HG02943 (cell line): ENCODE data around the gene TEDC1.

Experiments used
- ATAC-seq: cut with Tn5 transposase; IDR thresholded peaks from one replicate; pipeline ENCODE4 v1.9.1; 2021; ENCODE audit warnings: mild to moderate bottlenecking, low read depth, moderate library complexity; ENCODE audit not compliant: unreplicated experiment

TEDC1 gene

DNA sequence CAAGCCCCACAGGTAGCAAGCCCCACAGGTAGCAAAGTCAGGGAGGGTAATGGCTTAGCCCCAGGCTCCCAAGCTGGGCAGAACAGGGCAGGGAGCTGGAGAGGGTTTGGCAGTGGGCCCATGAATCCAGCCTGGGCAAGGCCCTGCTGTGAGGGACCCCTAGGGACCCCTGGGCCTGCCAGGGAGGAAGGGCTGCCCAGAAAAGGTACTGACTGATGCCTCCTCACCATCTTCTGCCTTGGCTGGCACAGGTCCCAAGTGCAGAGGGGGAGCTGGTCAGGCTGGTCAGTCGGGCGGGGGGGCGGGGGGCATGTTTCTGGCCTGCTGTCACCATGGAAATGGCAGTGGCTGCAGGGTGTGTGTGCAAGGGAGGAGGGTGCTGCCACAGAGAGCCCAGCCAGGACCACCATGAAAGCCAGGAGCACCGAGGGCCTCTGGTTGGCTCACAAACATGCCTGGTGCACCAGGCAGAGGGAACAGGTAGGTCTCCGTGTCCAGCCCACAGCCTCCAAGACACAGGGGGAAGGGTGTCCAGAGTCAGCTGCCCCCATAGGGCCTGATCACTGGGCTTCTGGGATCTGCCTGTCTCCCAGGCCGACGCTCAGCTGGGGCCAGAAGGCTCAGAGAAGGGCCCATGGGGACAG lies 17.9 kb upstream of the TEDC1 start:
- ATAC-seq = no peak

DNA sequence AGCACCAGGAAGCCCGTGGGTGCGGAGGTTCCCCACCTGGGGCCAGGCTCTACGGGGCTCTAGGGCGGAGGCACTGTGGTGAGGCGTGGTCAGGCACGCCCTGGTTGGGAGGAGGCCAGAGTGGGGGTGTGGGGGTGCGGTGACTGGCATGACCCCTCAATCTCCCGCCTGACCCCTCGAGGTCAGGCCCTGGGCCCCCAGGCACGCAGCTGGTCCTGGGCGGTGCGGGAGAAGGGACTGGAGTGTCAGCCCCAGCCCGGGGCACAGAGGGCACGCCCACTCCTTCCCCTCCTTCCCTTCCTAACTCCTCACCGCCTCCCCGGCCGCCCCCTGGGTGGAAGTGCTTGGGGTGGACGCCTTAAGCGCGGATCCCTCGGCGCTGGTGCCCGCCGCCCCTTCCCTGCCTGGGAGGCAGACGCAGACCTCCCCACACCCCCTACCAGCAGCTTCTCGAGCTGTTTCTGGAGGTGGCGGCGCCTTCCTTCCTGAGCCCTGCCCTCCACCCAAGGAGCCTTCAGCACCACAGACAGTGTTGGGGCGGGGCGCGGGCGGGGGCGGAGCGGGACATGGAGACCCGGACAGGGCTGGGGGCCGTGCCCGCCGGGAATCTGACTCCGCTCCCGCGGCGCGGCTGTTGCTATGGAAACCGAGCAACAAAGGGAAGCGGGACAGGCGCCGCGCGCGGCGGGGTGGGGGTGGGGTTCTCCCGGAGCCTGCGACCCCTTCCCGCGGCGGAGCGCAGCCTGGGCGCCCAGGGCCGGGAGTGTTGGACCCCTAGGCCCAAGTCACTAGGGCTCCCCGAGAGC lies 17.2 kb upstream of the TEDC1 start:
- ATAC-seq = no peak

DNA sequence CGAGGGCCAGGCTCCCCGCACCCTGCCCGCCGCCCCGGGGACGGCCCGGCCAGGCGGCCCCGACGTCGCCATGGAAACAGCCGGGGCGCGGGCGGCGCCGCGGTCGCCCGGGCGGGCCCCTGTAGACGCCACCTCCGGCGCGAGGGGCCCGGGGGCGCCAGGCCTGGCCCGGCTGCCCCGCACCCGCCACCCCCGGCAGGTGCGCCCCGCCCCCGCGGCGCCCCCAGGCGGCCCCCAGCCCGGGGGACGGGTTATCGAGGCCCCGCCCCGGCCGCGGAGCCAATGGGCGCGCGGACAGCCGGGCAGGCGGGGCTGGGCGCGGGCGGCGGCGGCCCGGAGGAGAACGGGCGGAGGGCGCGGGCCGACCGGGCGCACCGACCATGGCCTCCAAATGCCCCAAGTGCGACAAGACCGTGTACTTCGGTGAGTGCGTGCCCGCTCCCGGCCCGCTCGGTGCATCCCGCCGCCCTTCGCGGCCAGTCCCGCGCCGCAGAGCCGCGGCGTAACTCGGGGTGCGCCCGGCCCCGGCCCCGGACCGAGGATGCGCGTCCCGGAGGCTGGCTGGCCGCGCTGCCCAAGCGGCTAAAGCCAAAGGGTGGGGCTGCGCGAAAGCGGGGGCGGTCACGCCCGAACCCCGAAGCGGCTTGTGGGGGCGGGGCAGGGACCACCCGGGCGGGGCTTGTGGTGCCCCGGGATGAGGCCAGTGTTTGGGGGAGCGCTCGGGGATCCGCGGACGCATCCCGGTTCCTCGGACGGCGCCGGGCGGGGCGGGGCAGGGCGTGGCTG lies 16.4 kb upstream of the TEDC1 start, which contains the start of gene CRIP2:
Gene CRIP2 (plus strand): TSS at position 339 of the 786 bp plus-strand sequence. CDS start 42 bp downstream, at position 381.
- no peak for ATAC-seq

DNA sequence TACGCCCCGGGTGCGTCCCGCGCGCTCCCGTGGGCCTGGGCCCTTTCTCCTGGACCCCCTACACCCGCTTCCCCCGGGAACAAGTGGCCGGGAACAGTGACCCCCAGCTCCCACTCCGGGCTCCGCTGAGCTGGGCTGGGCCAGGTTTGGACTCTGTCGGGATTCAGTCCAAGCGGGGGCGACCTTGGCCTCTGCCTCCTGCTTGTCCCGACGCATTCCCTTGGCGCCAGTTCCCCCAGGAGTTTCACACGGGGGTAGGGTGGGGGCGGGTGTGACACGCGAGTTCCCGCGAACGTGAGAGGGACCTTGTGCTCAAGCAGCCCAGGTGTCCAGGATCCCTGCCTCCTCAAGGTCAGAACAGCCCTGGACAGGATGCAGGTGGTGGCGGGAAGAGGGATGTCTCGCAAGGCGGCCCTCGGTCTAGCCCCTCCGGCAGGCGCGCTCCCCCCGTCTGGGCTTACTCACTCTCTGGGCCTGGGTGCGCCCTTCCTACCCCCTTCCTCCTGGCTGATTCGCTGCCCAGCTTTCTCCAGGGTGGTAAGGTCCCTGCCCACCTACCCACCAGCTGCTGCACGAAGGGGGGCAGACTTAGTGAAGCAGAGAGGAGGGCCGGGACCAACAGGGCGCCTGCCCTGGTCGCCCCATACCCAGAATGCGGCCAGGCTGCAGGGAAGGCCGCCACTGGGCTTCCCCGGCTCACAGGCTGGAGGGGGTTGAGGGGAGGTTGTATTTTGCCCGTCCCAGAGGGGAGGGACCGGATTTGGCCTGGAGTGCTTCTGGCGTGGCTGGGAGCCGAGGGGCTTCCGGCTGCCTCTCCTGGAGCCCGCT lies 15.6 kb upstream of the TEDC1 start:
- no peak for ATAC-seq

DNA sequence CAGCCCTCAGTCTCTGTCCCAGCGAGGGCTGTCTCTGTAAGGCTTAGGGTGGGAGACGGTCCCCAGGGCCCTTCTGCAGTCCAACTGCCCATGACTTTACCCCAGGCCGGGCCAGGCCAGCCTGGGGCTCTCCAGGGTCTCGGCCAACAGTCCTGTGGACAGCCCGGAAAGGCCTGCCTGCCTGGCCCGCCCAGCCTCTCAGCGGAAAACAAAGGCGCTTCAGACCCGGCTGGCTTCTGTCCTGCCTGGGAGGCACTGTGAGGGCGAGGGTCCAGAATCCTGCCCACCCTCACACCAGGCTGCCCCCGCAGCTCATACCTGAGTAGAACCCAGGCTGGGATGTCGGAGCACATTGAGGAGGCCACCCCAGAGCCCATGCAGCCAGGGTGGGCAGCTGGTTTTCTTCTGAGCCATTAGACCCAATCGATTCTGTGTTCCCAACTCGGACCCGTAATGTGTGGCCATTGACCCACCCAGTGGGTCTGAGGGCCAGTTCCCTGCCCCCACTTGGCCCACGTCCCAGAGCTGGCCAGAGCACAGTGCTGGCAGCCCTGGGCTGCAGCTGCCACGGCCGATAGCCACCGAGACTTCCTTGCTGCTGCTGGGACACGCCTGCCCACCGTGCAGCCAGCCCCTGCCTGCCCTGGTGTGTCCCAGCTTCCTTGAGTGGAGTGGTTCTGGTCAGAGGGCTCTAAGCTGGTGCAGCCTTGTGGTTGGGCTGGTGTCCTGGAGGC lies 14.8 kb upstream of the TEDC1 start:
- ATAC-seq = no peak

DNA sequence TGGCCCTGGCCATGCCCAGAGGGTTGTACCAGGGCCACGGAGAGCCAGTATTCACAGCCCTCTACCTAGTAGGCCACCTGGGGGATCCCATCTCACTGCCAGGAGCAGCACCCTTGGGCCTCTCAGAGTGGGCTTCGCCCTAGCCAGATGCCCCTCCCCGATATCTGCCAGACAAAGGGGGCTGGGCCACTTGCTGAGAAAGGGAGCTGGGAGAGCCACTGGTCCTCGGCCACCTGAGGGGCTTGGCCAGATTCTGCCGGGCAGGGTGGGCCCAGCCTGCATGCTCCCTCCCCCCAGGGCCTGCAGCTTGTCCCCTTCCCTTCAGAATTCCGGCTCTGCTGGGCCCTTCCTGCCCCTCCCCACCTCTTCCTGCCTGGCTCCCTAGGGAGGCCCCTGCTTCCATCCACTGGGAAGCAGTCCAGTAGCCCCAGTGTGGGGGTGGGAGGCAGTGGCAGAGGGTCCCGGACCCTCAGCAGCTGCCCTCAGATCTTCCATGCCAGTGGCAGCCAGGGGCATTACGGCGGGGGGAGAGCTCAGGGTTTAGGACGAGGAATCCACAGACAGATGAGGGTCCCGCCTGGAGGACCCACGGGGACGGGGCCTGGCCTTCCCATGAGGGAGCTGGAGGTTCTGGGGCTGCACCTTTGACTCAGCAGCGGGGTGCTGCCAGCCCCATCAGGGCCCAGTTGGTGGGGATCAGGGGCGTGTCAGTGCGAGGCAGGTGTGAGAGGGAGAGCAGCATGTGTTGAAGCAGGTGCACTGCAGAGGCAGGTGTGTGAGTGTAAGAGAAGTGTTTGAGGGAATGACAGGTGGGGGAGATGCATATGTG lies 14.0 kb upstream of the TEDC1 start:
- ATAC-seq = no peak

DNA sequence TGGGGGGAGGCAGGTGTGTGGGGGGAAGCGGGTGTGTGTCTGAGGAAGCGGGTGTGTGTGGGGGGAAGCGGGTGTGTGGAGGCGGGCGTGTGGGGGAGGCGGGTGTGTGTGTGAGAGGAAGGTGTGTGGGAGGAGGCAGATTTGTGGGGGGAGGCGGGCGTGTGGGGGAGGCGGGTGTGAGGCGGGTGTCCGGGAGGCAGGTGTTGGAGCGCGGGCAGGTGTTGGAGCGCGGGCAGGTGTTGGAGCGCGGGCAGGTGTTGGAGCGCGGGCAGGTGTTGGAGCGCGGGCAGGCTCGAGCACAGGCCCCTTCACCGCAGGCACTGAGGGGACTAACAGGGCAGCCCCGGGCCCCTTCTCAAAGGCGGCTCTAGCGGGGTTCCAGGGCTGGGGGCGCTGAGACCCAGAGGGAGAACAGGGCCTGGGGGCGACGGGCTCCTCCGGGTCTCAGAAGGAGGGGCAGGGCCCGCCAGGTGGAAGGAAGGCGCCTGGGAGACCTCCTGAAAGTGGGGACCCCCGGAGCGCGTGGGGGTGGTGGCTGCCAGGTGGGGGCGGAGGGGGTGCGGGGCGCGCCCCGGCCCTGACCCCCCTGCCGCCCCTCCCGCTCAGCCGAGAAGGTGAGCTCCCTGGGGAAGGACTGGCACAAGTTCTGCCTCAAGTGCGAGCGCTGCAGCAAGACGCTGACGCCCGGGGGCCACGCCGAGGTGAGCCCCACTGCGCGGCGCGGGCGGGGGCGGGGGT lies 13.2 kb upstream of the TEDC1 start:
- no peak for ATAC-seq

DNA sequence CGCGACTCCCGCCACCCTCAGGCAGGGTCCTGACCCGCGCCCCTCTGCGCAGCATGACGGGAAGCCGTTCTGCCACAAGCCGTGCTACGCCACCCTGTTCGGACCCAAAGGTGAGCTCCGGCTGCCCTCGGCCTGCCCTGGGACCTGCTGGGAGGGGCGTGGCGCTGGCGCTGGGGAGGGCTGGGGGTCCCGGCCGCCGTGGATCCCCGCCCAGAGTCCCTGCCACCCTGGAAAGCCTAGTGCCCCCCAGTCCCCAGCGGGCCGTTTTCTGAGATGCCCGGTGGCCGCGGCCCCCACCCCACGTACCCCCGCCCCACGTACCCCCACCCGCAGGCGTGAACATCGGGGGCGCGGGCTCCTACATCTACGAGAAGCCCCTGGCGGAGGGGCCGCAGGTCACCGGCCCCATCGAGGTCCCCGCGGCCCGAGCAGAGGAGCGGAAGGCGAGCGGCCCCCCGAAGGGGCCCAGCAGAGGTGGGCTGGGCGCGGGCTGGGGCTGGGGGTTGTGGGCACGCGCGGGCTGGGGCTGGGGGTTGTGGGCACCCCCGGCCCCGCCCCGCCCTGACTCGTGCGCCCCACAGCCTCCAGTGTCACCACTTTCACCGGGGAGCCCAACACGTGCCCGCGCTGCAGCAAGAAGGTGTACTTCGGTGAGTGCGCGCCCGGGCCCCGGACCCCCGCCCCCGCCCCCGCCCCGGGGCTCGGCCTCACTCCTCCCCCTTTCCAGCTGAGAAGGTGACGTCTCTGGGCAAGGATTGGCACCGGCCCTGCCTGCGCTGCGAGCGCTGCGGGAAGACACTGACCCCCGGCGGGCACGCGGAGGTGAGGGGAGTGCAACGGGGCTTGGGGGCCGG lies 12.4 kb upstream of the TEDC1 start:
- no peak for ATAC-seq

DNA sequence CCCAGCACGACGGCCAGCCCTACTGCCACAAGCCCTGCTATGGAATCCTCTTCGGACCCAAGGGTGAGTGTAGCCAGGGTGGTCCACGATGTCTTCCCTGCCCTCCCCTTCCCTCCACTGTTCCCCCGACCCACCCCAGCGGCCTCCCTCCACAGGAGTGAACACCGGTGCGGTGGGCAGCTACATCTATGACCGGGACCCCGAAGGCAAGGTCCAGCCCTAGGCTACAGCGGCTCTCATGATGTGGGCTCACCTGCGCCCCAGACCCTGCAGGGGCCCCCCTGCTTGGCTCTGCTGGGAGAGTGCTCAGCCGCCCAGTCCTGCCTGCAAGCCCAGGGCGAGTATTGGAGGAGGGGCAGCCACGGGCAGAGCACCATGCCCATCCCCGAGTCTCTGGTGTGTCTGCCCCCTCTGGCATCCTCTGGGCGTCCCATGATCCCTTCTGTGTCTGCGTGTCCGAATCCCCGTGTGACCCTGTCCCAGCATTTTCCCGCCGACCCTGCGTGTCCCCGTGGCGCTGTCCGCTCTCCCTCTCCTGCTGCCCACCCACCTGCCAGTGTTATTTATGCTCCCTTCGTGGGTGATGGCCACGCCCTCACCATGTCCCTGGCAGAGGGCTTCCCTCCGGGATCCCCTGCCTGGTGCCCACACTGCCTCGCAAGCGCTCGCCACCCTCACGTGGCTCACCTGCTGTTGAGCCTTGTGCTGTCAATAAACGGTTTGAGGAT lies 11.5 kb upstream of the TEDC1 start:
- no peak for ATAC-seq

DNA sequence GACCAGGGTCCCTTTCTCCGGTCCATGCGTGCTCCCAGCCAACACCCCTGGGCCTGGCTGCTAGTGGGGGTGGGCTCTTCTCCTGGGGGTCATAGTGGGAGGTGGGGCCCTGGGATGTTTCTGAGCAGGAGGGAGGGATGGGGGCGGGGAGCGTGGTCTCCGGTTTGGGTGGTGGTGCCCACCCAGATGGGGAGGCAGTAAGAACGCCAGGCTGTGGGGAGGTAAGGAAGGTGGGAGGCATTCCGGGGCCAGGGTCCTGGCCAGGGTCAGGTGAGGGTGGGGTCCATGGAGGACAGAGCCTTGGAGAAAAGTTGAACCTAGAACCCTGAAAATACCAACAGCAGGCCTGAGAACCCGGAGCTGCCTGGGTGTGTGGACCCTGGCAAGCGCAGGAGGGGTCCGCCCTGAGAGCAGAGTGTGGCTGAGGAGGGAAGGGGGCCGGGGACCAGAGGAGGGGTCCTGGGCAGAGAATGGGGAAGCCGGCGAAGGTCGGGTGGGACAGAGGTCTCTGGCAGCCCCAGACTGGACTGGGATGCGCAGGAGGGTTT lies 10.8 kb upstream of the TEDC1 start:
- no peak for ATAC-seq

DNA sequence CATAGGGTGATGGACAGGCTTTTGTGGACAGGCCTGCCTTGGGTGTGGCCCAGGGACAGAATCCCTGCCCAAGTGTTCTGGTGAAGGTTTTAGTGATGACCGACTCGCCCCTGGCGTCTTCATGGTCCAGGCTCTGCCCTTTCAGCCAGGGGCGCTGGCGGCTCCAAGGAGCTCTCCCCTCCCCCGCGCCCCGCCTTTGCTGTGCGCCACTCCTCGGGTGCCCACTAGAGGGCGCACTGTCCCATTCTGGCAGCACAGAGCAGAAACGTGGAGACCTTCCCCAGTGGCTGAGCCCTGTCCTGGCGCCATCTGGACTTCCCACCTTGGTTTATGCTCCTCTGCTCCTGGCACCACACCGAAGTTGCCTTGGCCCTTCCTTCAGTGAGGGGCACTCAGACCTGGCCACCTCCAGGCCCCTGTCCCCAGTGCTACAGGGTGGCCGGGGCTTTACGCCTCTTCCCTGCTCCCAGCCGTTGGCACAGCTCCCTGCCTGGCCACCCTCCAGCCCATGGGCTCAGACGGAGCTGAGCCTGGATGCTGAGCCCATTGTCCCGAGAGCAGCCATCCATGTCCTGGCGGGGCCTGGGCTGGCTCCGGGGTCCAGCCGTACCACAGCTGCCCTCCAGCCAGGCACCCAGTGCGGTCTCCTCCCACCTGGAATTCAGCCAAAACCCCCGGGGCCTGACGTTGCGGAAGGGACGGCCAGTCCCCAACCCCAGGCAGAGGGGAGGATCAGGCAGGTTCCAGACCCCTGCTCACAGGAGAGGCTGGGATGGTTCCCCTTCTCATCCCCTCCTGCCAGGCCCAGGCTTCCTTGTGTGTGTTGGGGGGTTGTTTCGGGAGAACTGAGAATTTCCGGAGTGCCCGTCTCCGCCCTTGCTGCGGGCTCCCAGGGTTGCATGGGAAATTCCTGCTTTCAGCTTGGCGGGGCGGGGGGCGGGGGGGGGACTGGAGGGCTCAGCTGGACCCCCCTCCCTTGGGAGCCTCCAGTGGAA lies 9.9 kb upstream of the TEDC1 start:
- ATAC-seq = no peak

DNA sequence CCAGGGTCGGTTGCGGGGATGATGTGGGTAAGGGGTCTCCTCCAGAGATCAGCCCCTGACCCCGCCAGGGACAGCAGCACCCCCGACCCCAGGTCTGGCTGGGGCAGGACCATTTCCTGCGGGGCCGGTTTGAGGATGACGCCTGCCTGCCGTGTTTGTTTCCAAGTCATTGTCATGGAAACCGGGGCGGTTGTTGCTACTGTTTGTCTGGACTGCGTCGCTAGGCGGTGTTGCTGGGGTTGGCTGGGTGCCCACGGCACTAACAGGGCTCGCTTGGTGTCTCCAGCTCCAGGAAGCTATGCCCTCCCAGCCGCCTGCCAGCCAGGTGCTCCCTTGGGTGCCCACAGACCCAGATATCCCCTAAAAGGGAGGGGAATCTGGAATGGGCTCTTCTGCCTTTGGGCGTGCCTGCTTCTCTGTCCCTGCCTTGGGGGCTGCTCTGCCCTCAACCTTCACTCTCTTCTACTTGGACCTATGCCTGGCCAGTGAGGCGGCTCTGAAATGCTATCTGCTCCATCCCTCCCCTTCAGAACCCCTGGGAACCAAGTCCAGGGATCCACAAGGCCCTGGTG lies 9.1 kb upstream of the TEDC1 start:
- ATAC-seq = no peak

DNA sequence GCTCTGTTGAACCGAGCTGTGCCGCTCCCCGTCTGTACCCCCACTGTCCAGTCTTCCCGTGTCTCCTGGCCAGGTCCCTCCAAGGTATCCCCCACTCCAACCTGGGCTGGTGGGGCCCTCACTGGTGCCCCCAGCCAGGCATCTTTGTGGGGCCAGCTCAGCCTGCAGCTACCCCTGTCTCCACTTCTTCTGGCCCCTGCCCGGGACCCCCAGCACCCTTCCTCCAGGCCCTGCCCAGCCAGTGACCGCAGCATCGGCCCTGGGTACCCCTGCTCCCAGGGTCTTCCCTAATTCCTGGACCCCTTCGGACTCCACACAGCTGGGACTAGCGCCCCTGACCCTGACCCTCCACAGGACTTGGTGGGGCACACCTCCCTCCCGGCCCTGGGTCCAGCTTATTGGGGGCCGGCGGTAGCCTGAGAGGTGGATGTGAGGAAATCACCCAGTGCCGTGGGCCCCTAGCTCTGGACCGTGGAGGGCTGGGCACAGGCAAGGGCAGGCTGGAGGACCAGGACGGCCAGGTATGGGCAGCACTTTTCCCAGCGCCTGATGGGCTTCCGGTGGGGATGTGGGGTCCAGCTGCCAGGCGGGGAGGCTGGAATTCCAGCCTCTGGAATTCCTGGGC lies 8.4 kb upstream of the TEDC1 start:
- ATAC-seq = no peak

DNA sequence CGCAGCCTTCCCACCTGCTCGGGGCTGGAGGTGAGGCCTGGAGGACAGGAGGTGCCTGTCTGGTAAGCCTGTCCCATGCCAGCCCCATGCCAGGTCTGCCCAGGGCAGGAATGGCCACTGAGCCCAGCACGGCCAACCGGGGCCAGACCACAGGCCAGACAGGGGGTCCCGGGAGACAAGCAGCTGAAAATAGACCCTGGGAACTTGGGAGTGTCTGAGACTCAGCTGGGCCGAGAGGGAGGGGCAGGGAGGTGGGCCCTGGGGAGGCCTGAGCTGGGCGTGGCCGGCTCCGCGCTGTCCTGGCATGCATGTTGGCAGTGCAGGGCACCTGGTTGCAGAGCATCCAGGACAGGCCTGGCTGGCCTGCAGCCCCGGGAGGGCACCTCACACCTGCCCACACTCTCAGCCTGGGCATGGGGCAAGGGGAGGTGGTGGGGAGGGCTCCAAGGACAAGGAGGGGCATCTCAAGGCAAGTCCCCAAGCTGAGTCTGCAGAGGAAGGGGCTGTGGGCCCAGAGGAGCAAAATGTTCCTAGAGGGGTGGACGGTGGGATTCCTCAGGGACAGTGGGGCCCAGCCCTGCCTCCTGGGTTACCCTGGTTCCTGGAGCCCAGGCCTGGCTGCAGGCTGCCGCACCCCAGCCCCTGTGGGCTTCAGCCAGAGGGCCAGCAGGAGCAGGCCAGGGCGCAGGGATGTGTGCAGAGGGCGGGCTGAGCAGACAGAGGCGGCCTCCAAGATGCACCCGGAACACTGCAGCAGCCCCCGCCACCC lies 7.6 kb upstream of the TEDC1 start:
- ATAC-seq = no peak
